PC-3 (cell line): ENCODE data around the gene PPIF. TPM values are rescaled to one million over a fixed set of nuclear protein-coding genes. Genes with fewer than 3 reads are reported as not detected.

Experiments used
- ATAC-seq: fragments of 200-7000 bp; cut with Tn5 transposase; 2 replicates; pipeline ENCODE4 v1.9.1; 2020; ENCODE audit warnings: mild to moderate bottlenecking, moderate library complexity
- BruUV-seq: library from RNA; stranded (reverse); fragments of 400-500 nt; replicated peaks from 2 replicates; lab custom pipeline; 2021; lab: Mats Ljungman, UMichigan
- CTCF ChIA-PET: fragments of 300-600 bp; sonication (Branson Sonifier 250); formaldehyde crosslinking; loops from one replicate; lab custom pipeline; 2022; ENCODE audit warnings: antibody characterized with exemption; lab: Charles Lee
- POLR2A ChIA-PET: fragments of 300-600 bp; sonication (Branson Sonifier 250); formaldehyde crosslinking; loops from one replicate; lab custom pipeline; 2022; ENCODE audit warnings: antibody characterized with exemption; ENCODE audit not compliant: unreplicated experiment; lab: Charles Lee
- DNase-seq: peaks from one replicate; pipeline ENCODE4 v3.0.0-alpha.2; 2015
- H2AFZ ChIP-seq: fragments of 300-600 bp; sonication (generic); 2 replicates; pipeline ENCODE4 v1.6.0; 2016; ENCODE audit warnings: antibody characterized with exemption, low read length
- H3F3A ChIP-seq: fragments of 300-600 bp; sonication (generic); one replicate; pipeline ENCODE4 v1.6.0; 2017; ENCODE audit warnings: antibody characterized with exemption, low read length, control low read depth, mild to moderate bottlenecking; ENCODE audit not compliant: unreplicated experiment
- H3K27ac ChIP-seq: fragments of 300-600 bp; sonication (generic); 2 replicates; pipeline ENCODE4 v1.5.1; 2016; ENCODE audit warnings: mild to moderate bottlenecking, low read length
- H3K27me3 ChIP-seq: fragments of 300-600 bp; sonication (generic); 2 replicates; pipeline ENCODE4 v1.6.1; 2016; ENCODE audit warnings: low read length, mixed read lengths
- H3K36me3 ChIP-seq: fragments of 300-600 bp; sonication (generic); 2 replicates; pipeline ENCODE4 v1.6.1; 2016; ENCODE audit warnings: low read depth, mixed run types, low read length, mixed read lengths
- H3K4me1 ChIP-seq: fragments of 300-600 bp; sonication (generic); 2 replicates; pipeline ENCODE4 v1.5.1; 2016; ENCODE audit warnings: low read length; ENCODE audit not compliant: insufficient read depth
- H3K4me2 ChIP-seq: fragments of 300-600 bp; sonication (generic); 2 replicates; pipeline ENCODE4 v1.6.0; 2016; ENCODE audit warnings: low read length
- H3K4me3 ChIP-seq: fragments of 300-600 bp; sonication (generic); 2 replicates; pipeline ENCODE4 v1.5.1; 2016; ENCODE audit warnings: mild to moderate bottlenecking, low read length, mixed read lengths
- H3K79me2 ChIP-seq: fragments of 300-600 bp; sonication (generic); 2 replicates; pipeline ENCODE4 v1.6.1; 2017; ENCODE audit warnings: low read length, mixed read lengths
- H3K9ac ChIP-seq: fragments of 300-600 bp; sonication (generic); 2 replicates; pipeline ENCODE4 v1.6.0; 2016; ENCODE audit warnings: mild to moderate bottlenecking, low read length
- H3K9me2 ChIP-seq: fragments of 300-600 bp; sonication (generic); replicated peaks from 2 replicates; pipeline ENCODE4 v1.6.1; 2016; ENCODE audit warnings: mixed run types, low read length, mixed read lengths
- H3K9me3 ChIP-seq: fragments of 300-600 bp; sonication (generic); 2 replicates; pipeline ENCODE4 v1.6.1; 2016; ENCODE audit warnings: low read length, mixed read lengths
- H4K20me1 ChIP-seq: fragments of 300-600 bp; sonication (generic); 2 replicates; pipeline ENCODE4 v1.6.1; 2016; ENCODE audit warnings: low read length, mixed read lengths
- EZH2 ChIP-seq: fragments of 300-600 bp; sonication (generic); IDR thresholded peaks from one replicate; pipeline ENCODE4 v1.6.1; 2017; ENCODE audit warnings: antibody characterized with exemption, mild to moderate bottlenecking, low read length; ENCODE audit not compliant: unreplicated experiment
- EZH2phosphoT487 ChIP-seq: fragments of 300-600 bp; sonication (generic); IDR thresholded peaks from 2 replicates; pipeline ENCODE4 v1.6.1; 2018; ENCODE audit warnings: mild to moderate bottlenecking, antibody characterized with exemption, low read length, borderline replicate concordance
- intact Hi-C: fragments of 100-400 bp; cut with micrococcal nuclease; formaldehyde crosslinking; loops from 2 replicates; pipeline ENCODE4 v1.9.0; 2023
- total RNA-seq: library from RNA; depleted of rRNA; stranded (reverse); fragments of >200 nt; gene quantifications from 2 replicates; pipeline ENCODE4 v1.2.3, GENCODE V29; 2014
- TF ChIP-seq, protein P1 (sequence below): fragments of 300-600 bp; sonication (generic); conservative IDR thresholded peaks from 2 replicates; pipeline ENCODE4 v1.5.1; 2017; ENCODE audit warnings: antibody characterized with exemption, low read depth, mild to moderate bottlenecking, low read length

The PPIF gene
- total RNA-seq, 1 experiment from 2014 or later = 381 TPM

DNA sequence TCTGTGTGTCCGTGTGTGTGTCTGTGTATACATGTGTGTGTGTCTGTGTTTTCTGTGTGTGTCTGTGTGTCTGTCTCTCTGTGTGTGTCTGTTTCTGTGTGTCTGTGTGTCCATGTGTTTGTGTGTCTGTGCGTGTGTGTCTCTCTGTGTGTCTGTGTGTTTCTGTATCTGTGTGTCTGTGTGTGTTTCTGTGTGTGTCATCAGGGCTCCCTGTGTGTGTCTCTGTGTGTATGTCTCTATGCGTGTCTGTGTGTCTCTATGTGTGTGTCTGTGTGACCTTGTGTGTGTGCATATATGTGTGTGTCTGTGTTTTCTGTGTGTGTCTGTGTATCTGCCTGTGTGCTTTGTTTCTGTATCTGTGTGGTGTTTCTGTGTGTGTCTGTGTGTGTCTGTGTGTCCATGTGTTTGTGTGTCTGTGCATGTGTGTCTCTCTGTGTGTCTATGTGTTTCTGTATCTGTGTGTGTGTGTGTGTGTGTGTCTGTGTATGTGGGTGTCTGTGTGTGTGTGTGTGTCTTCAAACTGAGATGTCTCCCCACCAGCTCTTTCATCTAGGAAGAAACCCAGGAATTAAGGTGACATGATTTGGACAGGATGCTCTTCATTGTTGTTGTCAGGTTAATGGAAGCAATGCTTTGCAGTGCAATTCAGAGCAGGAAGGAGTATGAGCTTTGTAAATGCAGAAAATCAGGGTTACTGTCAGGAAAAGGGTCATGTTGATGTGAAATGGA, 20.7 kb upstream of the PPIF start:
- intact Hi-C loops = loop anchor here (10.0 kb wide), 1 partner anchor 352 kb away; no protein-coding TSS in a partner anchor
- Histone ChIP-seq H3F3A (peaks cover 24% of the 10 kb centered on the region), H3K79me2 (no peaks in the 10 kb centered on the region), H4K20me1 (no peaks in the 10 kb centered on the region), H3K4me2 (no peak overlapping the region), H2AFZ (no peak overlapping the region), H3K4me3 (no peak overlapping the region), H3K36me3 (no peaks in the 10 kb centered on the region), H3K4me1 (peaks cover 59% of the 10 kb centered on the region), H3K27me3 (no peaks in the 10 kb centered on the region), H3K9me3 (no peaks in the 10 kb centered on the region), H3K9ac (no peak overlapping the region), H3K27ac (no peak overlapping the region), H3K9me2 (no peaks in the 10 kb centered on the region)
- TF ChIP-seq EZH2phosphoT487 = no peak
- DNase-seq (no peak), ATAC-seq (no peak)
- no TSS peak for BruUV-seq
- ChIA-PET POLR2A (no interaction called here), CTCF (no interaction called here)

DNA sequence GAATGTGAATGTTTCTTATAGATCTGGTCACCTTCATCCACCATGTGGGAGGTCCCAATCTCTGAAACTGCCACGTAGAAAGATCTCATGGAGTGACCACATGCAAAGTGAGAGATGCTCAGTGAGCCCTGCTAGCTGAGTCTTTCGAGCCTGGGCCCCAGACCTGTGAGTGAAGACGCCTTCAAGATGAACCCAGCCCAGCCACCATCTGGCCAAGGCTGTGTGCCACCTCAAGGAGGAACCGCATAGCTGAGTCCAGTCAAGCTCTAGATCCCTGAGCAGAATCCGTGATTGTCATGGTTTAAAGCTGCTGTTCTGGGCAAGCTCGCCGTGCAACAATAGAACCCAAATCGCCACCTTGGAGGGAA, 20.2 kb upstream of the PPIF start:
- H3K9me2 ChIP-seq = no peaks in the 10 kb centered on the region
- ATAC-seq (no peak), DNase-seq (no peak)
- H3K9me3 ChIP-seq = no peaks in the 10 kb centered on the region
- no peak overlapping the region for H2AFZ ChIP-seq
- H3K36me3 ChIP-seq = no peaks in the 10 kb centered on the region
- peaks cover 59% of the 10 kb centered on the region for H3K4me1 ChIP-seq
- H4K20me1 ChIP-seq = no peaks in the 10 kb centered on the region
- BruUV-seq = no TSS peak
- H3F3A ChIP-seq = peaks cover 26% of the 10 kb centered on the region
- ChIA-PET POLR2A (no interaction called here), CTCF (interaction anchor here (0.5 kb wide), 1 partner anchor 9 kb away, joined by 6 read pairs; no protein-coding TSS in a partner anchor)
- H3K9ac ChIP-seq = no peak overlapping the region
- H3K27me3 ChIP-seq = no peaks in the 10 kb centered on the region
- no peak overlapping the region for H3K27ac ChIP-seq
- H3K4me2 ChIP-seq = no peak overlapping the region
- TF ChIP-seq, protein P1, sequence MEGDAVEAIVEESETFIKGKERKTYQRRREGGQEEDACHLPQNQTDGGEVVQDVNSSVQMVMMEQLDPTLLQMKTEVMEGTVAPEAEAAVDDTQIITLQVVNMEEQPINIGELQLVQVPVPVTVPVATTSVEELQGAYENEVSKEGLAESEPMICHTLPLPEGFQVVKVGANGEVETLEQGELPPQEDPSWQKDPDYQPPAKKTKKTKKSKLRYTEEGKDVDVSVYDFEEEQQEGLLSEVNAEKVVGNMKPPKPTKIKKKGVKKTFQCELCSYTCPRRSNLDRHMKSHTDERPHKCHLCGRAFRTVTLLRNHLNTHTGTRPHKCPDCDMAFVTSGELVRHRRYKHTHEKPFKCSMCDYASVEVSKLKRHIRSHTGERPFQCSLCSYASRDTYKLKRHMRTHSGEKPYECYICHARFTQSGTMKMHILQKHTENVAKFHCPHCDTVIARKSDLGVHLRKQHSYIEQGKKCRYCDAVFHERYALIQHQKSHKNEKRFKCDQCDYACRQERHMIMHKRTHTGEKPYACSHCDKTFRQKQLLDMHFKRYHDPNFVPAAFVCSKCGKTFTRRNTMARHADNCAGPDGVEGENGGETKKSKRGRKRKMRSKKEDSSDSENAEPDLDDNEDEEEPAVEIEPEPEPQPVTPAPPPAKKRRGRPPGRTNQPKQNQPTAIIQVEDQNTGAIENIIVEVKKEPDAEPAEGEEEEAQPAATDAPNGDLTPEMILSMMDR = no peak
- TF ChIP-seq EZH2phosphoT487 = no peak
- TF ChIP-seq EZH2 = no peak
- H3K79me2 ChIP-seq = no peaks in the 10 kb centered on the region
- no peak overlapping the region for H3K4me3 ChIP-seq
- intact Hi-C loops = loop anchor here (10.0 kb wide), 1 partner anchor 352 kb away; no protein-coding TSS in a partner anchor

DNA sequence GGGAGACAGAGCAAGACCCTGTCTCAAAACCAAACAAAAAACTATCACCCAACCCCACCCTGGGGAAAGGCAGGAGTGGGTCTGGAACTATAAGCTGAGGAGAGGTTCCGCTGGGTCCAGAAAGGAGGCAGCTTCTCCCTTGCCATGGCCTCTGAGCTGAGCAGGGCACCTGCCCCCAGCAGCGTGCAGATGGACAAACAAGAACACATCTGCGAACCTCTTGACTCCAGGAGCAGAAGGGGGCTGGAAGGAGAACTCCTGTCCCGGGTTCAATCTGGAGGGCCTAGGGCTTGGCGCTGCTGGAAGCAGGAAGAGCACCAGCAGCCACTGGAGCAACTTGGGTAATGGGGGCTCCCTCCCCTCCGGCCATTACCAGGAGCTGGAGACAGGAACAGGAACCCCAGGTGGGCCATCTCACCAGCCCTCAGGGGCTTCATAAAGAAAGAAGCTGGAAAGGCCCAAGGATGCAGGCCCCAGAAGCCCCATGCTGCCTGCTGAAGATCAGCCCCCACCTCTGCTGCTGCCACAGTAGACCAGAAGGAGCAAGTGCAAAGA, 19.0 kb upstream of the PPIF start:
- peaks cover 22% of the 10 kb centered on the region for H3F3A ChIP-seq
- TF ChIP-seq, protein P1 = no peak
- TF ChIP-seq EZH2phosphoT487 = no peak
- TF ChIP-seq EZH2 = no peak
- H3K4me1 ChIP-seq = peaks cover 54% of the 10 kb centered on the region
- no peaks in the 10 kb centered on the region; the same call in 1 of the 2 replicates for H3K36me3 ChIP-seq
- H3K27ac ChIP-seq = peak overlapping the region; percentile 81
- H3K4me3 ChIP-seq = no peak overlapping the region
- H3K4me2 ChIP-seq = no peak overlapping the region
- H3K9me2 ChIP-seq = no peaks in the 10 kb centered on the region
- DNase-seq (no peak), ATAC-seq (no peak)
- intact Hi-C loops = loop anchor here (10.0 kb wide), 1 partner anchor 353 kb away; no protein-coding TSS in a partner anchor
- no TSS peak for BruUV-seq
- H4K20me1 ChIP-seq = no peaks in the 10 kb centered on the region
- POLR2A ChIA-PET = interaction anchor here (0.7 kb wide), 2 partner anchors 132 to 155 kb away, joined by 4 to 9 read pairs; no protein-coding TSS in a partner anchor
- H3K9me3 ChIP-seq = no peaks in the 10 kb centered on the region
- H3K79me2 ChIP-seq = no peaks in the 10 kb centered on the region
- H3K9ac ChIP-seq = peak overlapping the region; percentile 45; the same call in 1 of the 2 replicates
- CTCF ChIA-PET = no interaction called here
- no peaks in the 10 kb centered on the region for H3K27me3 ChIP-seq
- 0 out of 2 replicates have a peak overlapping the region, but pooled peaks have one; percentile 1 for H2AFZ ChIP-seq
